ENCODE data around the gene CYP2B6.

DNA sequence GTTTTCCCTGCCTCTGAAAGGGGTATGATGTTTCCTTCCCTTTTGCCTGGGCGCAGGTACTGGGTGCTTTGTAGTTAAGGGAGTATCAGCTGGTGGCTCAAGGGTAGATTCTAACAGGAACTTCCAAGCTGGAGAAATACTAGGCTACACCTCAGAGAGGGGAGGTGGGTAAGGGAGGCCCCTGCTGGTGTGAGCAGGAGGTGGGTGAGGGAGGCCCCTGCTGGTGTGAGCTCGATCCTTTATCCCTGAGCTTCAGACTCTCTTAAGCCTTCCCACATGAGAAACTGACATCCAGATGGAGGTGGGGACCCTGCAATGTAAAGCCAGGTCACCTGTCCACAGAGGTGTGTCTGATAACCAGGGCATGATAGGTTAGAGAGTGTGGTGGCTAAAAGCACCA lies 32.1 kb downstream of the CYP2B6 start:
- no peak for TF ChIP-seq EZH2phosphoT487 (IDR thresholded peaks at IDR 0.05; ENCODE audit: borderline replicate concordance, low read length)
- TF ChIP-seq, protein P1, sequence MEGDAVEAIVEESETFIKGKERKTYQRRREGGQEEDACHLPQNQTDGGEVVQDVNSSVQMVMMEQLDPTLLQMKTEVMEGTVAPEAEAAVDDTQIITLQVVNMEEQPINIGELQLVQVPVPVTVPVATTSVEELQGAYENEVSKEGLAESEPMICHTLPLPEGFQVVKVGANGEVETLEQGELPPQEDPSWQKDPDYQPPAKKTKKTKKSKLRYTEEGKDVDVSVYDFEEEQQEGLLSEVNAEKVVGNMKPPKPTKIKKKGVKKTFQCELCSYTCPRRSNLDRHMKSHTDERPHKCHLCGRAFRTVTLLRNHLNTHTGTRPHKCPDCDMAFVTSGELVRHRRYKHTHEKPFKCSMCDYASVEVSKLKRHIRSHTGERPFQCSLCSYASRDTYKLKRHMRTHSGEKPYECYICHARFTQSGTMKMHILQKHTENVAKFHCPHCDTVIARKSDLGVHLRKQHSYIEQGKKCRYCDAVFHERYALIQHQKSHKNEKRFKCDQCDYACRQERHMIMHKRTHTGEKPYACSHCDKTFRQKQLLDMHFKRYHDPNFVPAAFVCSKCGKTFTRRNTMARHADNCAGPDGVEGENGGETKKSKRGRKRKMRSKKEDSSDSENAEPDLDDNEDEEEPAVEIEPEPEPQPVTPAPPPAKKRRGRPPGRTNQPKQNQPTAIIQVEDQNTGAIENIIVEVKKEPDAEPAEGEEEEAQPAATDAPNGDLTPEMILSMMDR (IDR thresholded peaks at IDR 0.05; ENCODE audit: low read depth, low read length, poor library complexity, severe bottlenecking) = no peak
